Mesenchymal stem cell (in vitro differentiated cells and primary cell): ENCODE data around the gene M6PR.

Experiments
- DNase-seq: peaks from one replicate; pipeline ENCODE4 v3.0.0-alpha.2; 2013
- H2AFZ ChIP-seq: one replicate; pipeline ENCODE4 v1.6.1; 2013; ENCODE audit warnings: low read depth, mild to moderate bottlenecking, control low read depth, inconsistent platforms, low read length, moderate library complexity
- H2AK5ac ChIP-seq: 2 replicates; pipeline ENCODE4 v1.6.1; 2013; ENCODE audit warnings: low read length, moderate library complexity, mild to moderate bottlenecking, inconsistent platforms; ENCODE audit not compliant: severe bottlenecking
- H2BK120ac ChIP-seq: one replicate; pipeline ENCODE4 v1.6.1; 2013; ENCODE audit warnings: low read depth, mild to moderate bottlenecking, inconsistent platforms, low read length, moderate library complexity
- H2BK12ac ChIP-seq, 2 experiments: one replicate each; pipeline ENCODE4 v1.6.1; 2013; ENCODE audit warnings: inconsistent platforms in 2 of 2, low read length in 2 of 2, mild to moderate bottlenecking in 2 of 2, moderate library complexity in 2 of 2, control low read depth in 1 of 2
- H2BK15ac ChIP-seq: one replicate; pipeline ENCODE4 v1.6.1; 2013; ENCODE audit warnings: mild to moderate bottlenecking, low read depth, inconsistent platforms; ENCODE audit not compliant: poor library complexity, severe bottlenecking
- H2BK5ac ChIP-seq: 2 replicates; pipeline ENCODE4 v1.6.1; 2013; ENCODE audit warnings: low read depth, mild to moderate bottlenecking, low read length, control low read depth, inconsistent platforms; ENCODE audit not compliant: poor library complexity, severe bottlenecking
- H3K14ac ChIP-seq, 2 experiments: one replicate each; pipeline ENCODE4 v1.6.1; 2013; ENCODE audit warnings: inconsistent platforms in 2 of 2, low read length in 2 of 2, control low read depth in 1 of 2, mild to moderate bottlenecking in 1 of 2, moderate library complexity in 1 of 2
- H3K18ac ChIP-seq, 2 experiments: one replicate each; pipeline ENCODE4 v1.6.1; 2013; ENCODE audit warnings: inconsistent platforms in 2 of 2, low read length in 2 of 2, control low read depth in 1 of 2, low read depth in 1 of 2, mild to moderate bottlenecking in 1 of 2
- H3K23ac ChIP-seq, 2 experiments: one replicate each; pipeline ENCODE4 v1.6.1; 2013; ENCODE audit warnings: inconsistent platforms in 2 of 2, low read length in 2 of 2, mild to moderate bottlenecking in 2 of 2, moderate library complexity in 2 of 2, control low read depth in 1 of 2
- H3K27ac ChIP-seq: 2 replicates; pipeline ENCODE4 v1.5.1; 2013; ENCODE audit warnings: mild to moderate bottlenecking, moderate library complexity, low read length, control low read depth, inconsistent platforms; ENCODE audit not compliant: poor library complexity, severe bottlenecking
- H3K27me3 ChIP-seq, 2 experiments: 2 replicates each; pipeline versions ENCODE4 v1.6.1 to v1.7.0; 2013; ENCODE audit warnings: low read length in 2 of 2, mild to moderate bottlenecking in 2 of 2, moderate library complexity in 2 of 2, control low read depth in 1 of 2, inconsistent platforms in 1 of 2; ENCODE audit not compliant: control insufficient read depth in 1 of 2, insufficient read depth in 1 of 2
- H3K36me3 ChIP-seq, 2 experiments: 2 replicates each; pipeline versions ENCODE4 v1.6.1 to v1.7.0; 2013; ENCODE audit warnings: low read length in 2 of 2, control low read depth in 1 of 2, inconsistent platforms in 1 of 2, low read depth in 1 of 2, mild to moderate bottlenecking in 1 of 2; ENCODE audit not compliant: insufficient read depth in 2 of 2, control insufficient read depth in 1 of 2
- H3K4ac ChIP-seq, 2 experiments: one replicate each; pipeline ENCODE4 v1.6.1; 2013; ENCODE audit warnings: inconsistent platforms in 2 of 2, low read length in 2 of 2, mild to moderate bottlenecking in 2 of 2, moderate library complexity in 2 of 2, control low read depth in 1 of 2, low read depth in 1 of 2
- H3K4me1 ChIP-seq: 2 replicates; pipeline ENCODE4 v1.6.1; 2013; ENCODE audit warnings: low read depth, low read length, control low read depth; ENCODE audit not compliant: control insufficient read depth, insufficient read depth
- H3K4me2 ChIP-seq: 2 replicates; pipeline ENCODE4 v1.6.1; 2013; ENCODE audit warnings: low read length, mild to moderate bottlenecking, inconsistent platforms; ENCODE audit not compliant: poor library complexity, severe bottlenecking
- H3K4me3 ChIP-seq, 2 experiments: 2 replicates each; pipeline versions ENCODE4 v1.5.1 to v1.7.0; 2013; ENCODE audit warnings: low read length in 2 of 2, mild to moderate bottlenecking in 2 of 2, control low read depth in 1 of 2, low read depth in 1 of 2; ENCODE audit not compliant: insufficient read depth in 1 of 2
- H3K79me1 ChIP-seq: replicated peaks from 2 replicates; pipeline ENCODE4 v1.6.1; 2013; ENCODE audit warnings: mild to moderate bottlenecking, control low read depth, low read length, inconsistent platforms; ENCODE audit not compliant: poor library complexity, severe bottlenecking
- H3K9ac ChIP-seq: 2 replicates; pipeline ENCODE4 v1.7.0; 2013; ENCODE audit warnings: mild to moderate bottlenecking, low read length, moderate library complexity
- H3K9me3 ChIP-seq: 2 replicates; pipeline ENCODE4 v1.7.0; 2013; ENCODE audit warnings: mild to moderate bottlenecking, low read length; ENCODE audit not compliant: control insufficient read depth
- H4K8ac ChIP-seq: one replicate; pipeline ENCODE4 v1.6.1; 2013; ENCODE audit warnings: inconsistent platforms, mild to moderate bottlenecking, low read length, moderate library complexity
- H4K91ac ChIP-seq: one replicate; pipeline ENCODE4 v1.6.1; 2013; ENCODE audit warnings: mild to moderate bottlenecking, low read length, inconsistent platforms
- WGBS: methylation state at CpG from one replicate; pipeline ENCODE4 v1.1.7; 2013; ENCODE audit warnings: mixed read lengths; 5-methylcytosine and 5-hydroxymethylcytosine counted together

M6PR gene

DNA sequence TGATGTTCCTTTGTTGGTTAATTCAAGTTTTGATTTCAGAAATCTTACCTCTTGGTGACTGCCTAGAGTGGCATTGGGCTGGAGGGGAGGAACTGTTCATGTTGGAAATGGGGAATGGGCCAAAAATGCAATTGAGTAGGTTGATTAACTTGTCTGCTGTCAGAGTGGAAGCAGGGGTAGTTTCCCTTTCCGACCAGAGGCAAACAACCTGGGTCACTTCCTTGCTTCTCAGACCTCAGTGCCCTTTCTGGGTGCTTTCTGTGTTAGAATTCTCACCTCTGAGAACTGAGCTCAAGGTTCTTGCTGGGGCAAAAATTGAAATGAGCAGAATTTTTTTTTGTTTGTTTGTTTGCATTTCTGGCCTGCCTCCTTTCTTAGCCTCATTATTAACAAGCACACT lies 2.3 kb upstream of the M6PR start:
- Histone ChIP-seq H3K4me3 (no peak overlapping the region), H4K8ac (no peak overlapping the region), H3K4me1 (no peaks in the 10 kb centered on the region), H2AK5ac (no peak overlapping the region), H3K14ac (no peak overlapping the region), H2BK12ac (no peak overlapping the region), H3K23ac (no peak overlapping the region), H3K36me3 (peaks cover 0 to 3% of the 10 kb centered on the region in 2 experiments), H2BK5ac (no peak overlapping the region), H3K27ac (no peak overlapping the region), H3K9me3 (no peaks in the 10 kb centered on the region), H3K4me2 (no peak overlapping the region), H3K79me1 (peaks cover 6% of the 10 kb centered on the region), H2BK15ac (no peak overlapping the region), H4K91ac (no peak overlapping the region), H3K27me3 (no peaks in the 10 kb centered on the region), H3K4ac (no peak overlapping the region), H3K9ac (no peak overlapping the region), H3K18ac (no peak overlapping the region), H2BK120ac (no peak overlapping the region), H2AFZ (no peak overlapping the region)
- 100% methylated on average over 1 of the region's 1 CpG for WGBS
- no peak for DNase-seq

DNA sequence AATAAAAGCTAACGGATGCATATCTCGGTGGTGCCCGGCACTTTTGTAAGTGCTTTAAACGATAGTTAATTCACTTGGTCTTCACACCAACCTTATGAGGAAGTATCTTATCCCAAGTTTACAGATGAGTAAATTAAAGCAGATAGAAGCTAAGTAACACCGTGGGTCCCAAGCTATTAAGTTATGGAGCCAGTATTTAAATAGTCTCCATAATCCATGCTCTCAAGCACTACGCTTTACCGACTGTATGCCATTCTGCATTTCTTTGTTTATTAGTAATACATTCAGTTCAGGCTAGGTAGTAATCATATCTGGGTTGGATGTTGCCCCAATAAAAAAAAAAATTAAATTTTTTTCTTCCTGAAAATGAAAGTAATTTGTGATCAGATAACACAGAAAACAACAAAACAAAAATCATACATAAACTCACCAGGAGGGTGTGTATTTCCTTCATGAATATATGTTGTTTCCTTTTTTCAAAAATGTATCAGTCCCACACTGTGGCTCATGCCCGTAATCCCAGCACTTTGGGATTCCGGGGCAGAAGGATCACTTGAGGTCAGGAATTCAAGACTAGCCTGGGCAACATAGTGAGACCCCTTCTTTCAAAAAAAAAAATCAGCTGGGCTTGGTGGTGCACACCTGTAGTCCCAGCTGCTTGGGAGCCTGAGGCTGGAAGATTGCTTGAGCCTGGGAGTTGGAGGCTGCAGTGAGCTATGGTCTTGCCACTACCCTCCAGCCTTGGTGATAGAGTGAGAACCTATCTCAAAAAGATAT lies 1.4 kb upstream of the M6PR start:
- Histone ChIP-seq H3K27me3 (no peaks in the 10 kb centered on the region), H3K27ac (no peak overlapping the region), H2AFZ (no peak overlapping the region), H3K18ac (no peak overlapping the region), H4K91ac (peak overlapping the region; percentile 27), H3K4me1 (no peaks in the 10 kb centered on the region), H3K4me3 (peak overlapping the region in 1 of 2 experiments; percentile 97), H2BK15ac (no peak overlapping the region), H3K9ac (peak overlapping the region; percentile 98), H3K4me2 (peak overlapping the region; percentile 83), H3K23ac (no peak overlapping the region), H3K36me3 (peaks cover 0 to 6% of the 10 kb centered on the region in 2 experiments), H2BK12ac (no peak overlapping the region), H3K4ac (no peak overlapping the region), H4K8ac (no peak overlapping the region), H2BK120ac (no peak overlapping the region), H2AK5ac (no peak overlapping the region), H2BK5ac (no peak overlapping the region), H3K9me3 (no peaks in the 10 kb centered on the region), H3K14ac (no peak overlapping the region), H3K79me1 (peaks cover 8% of the 10 kb centered on the region)
- peak; percentile 12 for DNase-seq
- 56% methylated on average over 6 of the region's 9 CpGs for WGBS

DNA sequence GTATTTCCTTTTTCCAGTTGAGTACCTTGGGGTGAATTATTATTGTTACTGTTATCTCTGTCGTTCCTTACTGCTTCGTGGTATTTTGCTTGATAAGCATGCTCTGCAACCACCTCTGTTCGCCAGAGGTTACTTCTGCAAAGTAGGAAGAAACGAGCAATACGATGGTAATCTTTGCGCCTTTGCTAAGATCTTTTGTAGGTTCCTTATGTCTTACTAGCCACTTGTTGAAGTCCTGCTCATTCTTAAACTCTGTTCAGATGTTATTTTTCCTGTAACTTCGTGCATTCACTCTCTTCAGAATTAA lies 729 bp upstream of the M6PR start:
- peak overlapping the region; percentile 51 for H4K8ac ChIP-seq
- peak overlapping the region; percentile 51 for H3K27ac ChIP-seq
- no peaks in the 10 kb centered on the region for H3K4me1 ChIP-seq
- H2BK120ac ChIP-seq = no peak overlapping the region
- H2BK15ac ChIP-seq = no peak overlapping the region
- H2BK5ac ChIP-seq = no peak overlapping the region
- H3K14ac ChIP-seq = no peak overlapping the region
- H2AK5ac ChIP-seq = no peak overlapping the region
- peak overlapping the region; percentile 78 to 97 for H3K4me3 ChIP-seq
- H2AFZ ChIP-seq = peak overlapping the region; percentile 58
- no peaks in the 10 kb centered on the region for H3K27me3 ChIP-seq
- H4K91ac ChIP-seq = no peak overlapping the region
- peaks cover 3 to 13% of the 10 kb centered on the region in 2 experiments for H3K36me3 ChIP-seq
- no peak overlapping the region for H3K4ac ChIP-seq
- no peak overlapping the region for H3K23ac ChIP-seq
- whole genome bisulfite sequencing = 3% methylated on average over 7 of the region's 7 CpGs
- H3K18ac ChIP-seq = no peak overlapping the region
- peak overlapping the region; percentile 83 for H3K4me2 ChIP-seq
- no peaks in the 10 kb centered on the region for H3K9me3 ChIP-seq
- peaks cover 10% of the 10 kb centered on the region for H3K79me1 ChIP-seq
- H2BK12ac ChIP-seq = no peak overlapping the region
- no peak for DNase-seq
- peak overlapping the region; percentile 98 for H3K9ac ChIP-seq

DNA sequence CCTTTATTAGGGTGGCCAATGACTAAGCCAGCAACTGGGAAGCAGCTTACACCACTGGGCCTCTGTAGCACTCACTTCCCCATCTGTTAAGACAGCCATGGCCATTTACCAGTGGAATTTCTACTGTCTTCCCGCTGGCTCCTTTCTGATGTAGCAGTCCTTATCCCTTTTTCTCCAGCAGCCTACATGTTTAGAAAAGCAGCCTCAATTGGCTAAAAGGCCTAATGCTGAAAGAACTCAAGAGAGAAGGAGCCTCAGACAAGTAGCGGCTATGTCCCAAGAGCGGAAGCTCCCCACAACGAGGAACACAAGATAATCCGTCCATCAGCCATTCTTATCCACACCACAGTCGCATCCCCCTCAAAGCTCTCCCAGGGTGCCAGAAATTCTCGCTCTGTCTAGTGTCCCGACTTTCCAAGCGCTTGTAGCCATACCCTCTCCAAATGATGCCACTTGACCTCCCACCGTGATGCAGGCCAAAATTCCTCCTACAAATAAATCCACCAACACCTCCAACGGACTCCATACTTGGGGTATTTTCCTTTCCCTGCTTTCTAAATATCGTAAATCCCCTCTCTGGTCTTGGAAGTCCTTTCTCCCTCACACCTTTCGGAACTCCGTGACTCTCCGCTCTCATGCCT lies 624 bp downstream of the M6PR start:
- no peak overlapping the region for H2BK15ac ChIP-seq
- H3K23ac ChIP-seq = peak overlapping the region in 1 of 2 experiments; percentile 54
- H3K27me3 ChIP-seq = no peaks in the 10 kb centered on the region
- H3K4me3 ChIP-seq = peak overlapping the region; percentile 78 to 97
- no peak overlapping the region for H2AK5ac ChIP-seq
- H2BK5ac ChIP-seq = no peak overlapping the region
- H3K9me3 ChIP-seq = no peaks in the 10 kb centered on the region
- H2BK120ac ChIP-seq = no peak overlapping the region
- H3K14ac ChIP-seq = peak overlapping the region in 1 of 2 experiments; percentile 13
- no peak overlapping the region for H2BK12ac ChIP-seq
- H3K4me2 ChIP-seq = peak overlapping the region; percentile 68
- peak overlapping the region; percentile 98 for H3K9ac ChIP-seq
- H3K4me1 ChIP-seq = no peaks in the 10 kb centered on the region
- peak overlapping the region in 1 of 2 experiments; percentile 45 for H3K18ac ChIP-seq
- H3K79me1 ChIP-seq = peaks cover 11% of the 10 kb centered on the region
- no peak overlapping the region for H4K91ac ChIP-seq
- DNase-seq = peak; percentile 83
- H3K36me3 ChIP-seq = peaks cover 5 to 27% of the 10 kb centered on the region in 2 experiments
- peak overlapping the region; percentile 32 for H2AFZ ChIP-seq
- WGBS = under 1% methylated on average over 15 of the region's 15 CpGs
- peak overlapping the region; percentile 0 to 21 for H3K4ac ChIP-seq
- H4K8ac ChIP-seq = peak overlapping the region; percentile 96
- peak overlapping the region; percentile 89 for H3K27ac ChIP-seq
